ENCODE results near the gene ETV2.
"Not testable (repeated sequence)": the region's sequence is repeated elsewhere in the genome, so short reads cannot be mapped to it uniquely, and the experiment has no call there.

The ETV2 gene

DNA sequence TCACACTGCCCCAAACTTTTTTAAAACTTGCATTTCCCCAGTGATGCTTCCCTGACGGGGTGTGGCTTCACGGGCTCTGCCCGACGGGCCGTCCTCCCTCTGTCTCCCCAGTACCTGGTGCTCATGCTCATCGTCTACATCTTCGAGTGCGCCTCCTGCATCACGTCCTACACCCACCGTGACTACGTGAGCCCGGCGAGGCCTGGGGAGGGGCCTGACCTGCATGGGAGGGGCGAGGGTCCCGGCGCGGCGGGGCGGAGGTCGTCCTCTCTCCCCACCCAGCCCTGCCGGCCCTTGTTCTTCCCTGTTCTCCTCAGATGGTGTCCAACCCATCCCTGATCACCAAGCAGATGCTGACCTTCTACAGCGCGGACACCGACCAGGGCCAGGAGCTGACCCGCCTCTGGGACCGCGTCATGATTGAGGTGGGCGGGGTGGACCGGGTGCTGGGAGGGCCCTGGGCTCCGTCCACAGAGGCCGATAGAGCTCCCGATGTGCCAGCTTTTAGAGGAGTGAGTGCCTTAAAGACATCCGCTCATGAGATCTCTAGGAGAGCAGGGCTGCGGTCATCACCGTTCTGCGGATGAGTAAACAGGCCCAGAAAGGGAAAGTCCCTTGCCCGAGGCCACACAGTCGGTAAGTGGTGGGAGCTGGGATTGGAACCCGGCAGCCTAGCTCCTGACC is 31.7 kb downstream of the ETV2 start:
- in situ Hi-C loops (cut with HindIII; ENCODE audit: low sequenced_read_pairs) = no loop called here
- no peak for DNase-seq (ENCODE audit: low read depth)
- peak overlapping the region; percentile 32 for H3K4me3 ChIP-seq (ENCODE audit: low read depth, low read length)
- TF ChIP-seq, protein P1, sequence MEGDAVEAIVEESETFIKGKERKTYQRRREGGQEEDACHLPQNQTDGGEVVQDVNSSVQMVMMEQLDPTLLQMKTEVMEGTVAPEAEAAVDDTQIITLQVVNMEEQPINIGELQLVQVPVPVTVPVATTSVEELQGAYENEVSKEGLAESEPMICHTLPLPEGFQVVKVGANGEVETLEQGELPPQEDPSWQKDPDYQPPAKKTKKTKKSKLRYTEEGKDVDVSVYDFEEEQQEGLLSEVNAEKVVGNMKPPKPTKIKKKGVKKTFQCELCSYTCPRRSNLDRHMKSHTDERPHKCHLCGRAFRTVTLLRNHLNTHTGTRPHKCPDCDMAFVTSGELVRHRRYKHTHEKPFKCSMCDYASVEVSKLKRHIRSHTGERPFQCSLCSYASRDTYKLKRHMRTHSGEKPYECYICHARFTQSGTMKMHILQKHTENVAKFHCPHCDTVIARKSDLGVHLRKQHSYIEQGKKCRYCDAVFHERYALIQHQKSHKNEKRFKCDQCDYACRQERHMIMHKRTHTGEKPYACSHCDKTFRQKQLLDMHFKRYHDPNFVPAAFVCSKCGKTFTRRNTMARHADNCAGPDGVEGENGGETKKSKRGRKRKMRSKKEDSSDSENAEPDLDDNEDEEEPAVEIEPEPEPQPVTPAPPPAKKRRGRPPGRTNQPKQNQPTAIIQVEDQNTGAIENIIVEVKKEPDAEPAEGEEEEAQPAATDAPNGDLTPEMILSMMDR (IDR thresholded peaks at IDR 0.05; ENCODE audit: low read depth, low read length, missing control alignments) = no peak

DNA sequence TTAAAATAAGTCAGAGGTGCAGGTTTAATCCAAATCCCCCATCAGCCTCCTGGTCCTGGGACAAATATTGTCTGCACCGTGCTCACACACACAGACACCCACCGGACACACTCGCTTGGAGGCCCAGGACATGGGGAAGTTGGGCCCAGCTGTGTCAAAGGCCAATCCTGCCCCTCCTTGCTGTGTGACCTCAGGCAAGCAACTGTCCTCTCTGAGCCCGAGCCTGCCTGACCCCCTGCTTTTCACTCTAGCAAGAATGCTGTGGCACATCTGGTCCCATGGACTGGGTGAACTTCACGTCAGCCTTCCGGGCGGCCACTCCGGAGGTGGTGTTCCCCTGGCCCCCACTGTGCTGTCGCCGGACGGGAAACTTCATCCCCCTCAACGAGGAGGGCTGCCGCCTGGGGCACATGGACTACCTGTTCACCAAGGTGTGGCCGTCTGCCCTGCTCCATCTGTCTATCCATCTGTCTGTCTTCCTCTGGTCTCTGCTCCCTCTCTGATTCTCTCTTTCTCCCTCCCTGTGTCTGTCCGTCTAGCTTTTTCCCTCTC is 34.1 kb downstream of the ETV2 start:
- no peak overlapping the region for H3K4me3 ChIP-seq (ENCODE audit: low read depth, low read length)
- DNase-seq (ENCODE audit: low read depth) = no peak
- TF ChIP-seq, protein P1 (IDR thresholded peaks at IDR 0.05; ENCODE audit: low read depth, low read length, missing control alignments) = no peak
- in situ Hi-C loops (cut with HindIII; ENCODE audit: low sequenced_read_pairs) = no loop called here

DNA sequence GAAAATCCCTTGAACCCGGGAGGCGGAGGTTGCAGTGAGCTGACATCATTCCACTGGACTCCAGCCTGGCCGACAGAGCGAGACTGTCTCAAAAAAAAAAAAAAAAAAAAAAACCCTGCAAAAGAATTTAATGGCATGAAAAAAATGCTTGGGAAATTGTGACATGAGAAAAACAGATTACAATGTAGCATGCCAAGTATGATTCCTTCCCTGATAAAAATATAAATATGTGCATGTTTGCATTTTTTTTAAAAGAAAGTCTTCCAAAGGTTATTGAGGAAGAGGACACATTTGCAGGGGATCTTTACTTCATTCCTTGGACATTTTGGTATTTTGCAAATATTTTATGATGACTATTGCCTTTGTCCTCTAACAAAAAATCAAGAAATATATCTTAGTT is 48.3 kb downstream of the ETV2 start:
- H3K4me3 ChIP-seq (ENCODE audit: low read depth, low read length) = no peak overlapping the region
- TF ChIP-seq, protein P1 (IDR thresholded peaks at IDR 0.05; ENCODE audit: low read depth, low read length, missing control alignments) = no peak
- in situ Hi-C loops (cut with HindIII; ENCODE audit: low sequenced_read_pairs) = no loop called here
- DNase-seq (ENCODE audit: low read depth) = no peak

DNA sequence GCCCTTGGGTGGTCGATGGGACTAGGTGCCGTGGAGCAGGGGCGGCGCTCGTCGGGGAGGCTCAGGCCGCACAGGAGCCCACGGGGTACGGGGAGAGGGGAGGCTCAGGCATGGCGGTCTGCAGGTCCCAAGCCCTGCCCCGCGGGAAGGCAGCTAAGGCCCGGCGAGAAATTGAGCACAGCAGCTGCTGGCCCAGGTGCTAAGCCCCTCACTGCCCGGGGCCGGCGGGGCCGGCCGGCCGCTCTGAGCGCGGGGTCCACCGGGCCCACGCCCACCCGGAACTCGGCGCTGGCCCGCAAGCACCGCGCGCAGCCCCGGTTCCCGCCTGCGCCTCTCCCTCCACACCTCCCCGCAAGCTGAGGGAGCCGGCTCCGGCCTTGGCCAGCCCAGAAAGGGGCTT is 49.6 kb downstream of the ETV2 start:
- H3K4me3 ChIP-seq (ENCODE audit: low read depth, low read length); DNase-seq (ENCODE audit: low read depth); in situ Hi-C loops (cut with HindIII; ENCODE audit: low sequenced_read_pairs): not testable (repeated sequence)

DNA sequence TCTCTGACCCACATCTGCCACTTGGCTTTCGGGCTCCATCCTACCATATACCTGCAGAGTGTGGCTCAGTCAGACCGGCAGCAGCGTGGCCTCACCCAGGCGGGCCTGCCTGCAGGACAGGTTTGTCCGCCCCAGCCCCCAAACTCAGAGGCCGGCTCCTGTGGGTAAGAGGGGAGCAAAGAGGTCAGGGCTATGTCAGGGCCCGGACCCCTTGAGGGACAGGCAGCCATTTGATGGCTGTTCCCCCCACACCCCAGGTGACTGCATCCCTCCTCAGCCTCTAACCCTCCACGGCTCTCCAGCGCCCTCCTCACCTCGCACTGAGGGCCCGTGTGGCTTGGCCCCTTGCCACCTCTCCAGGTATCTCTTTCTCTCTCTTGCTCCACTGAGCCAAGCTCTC is 50.5 kb downstream of the ETV2 start:
- H3K4me3 ChIP-seq (ENCODE audit: low read depth, low read length) = no peak overlapping the region
- TF ChIP-seq, protein P1 (IDR thresholded peaks at IDR 0.05; ENCODE audit: low read depth, low read length, missing control alignments) = no peak
- DNase-seq (ENCODE audit: low read depth) = no peak
- in situ Hi-C loops (cut with HindIII; ENCODE audit: low sequenced_read_pairs) = no loop called here

DNA sequence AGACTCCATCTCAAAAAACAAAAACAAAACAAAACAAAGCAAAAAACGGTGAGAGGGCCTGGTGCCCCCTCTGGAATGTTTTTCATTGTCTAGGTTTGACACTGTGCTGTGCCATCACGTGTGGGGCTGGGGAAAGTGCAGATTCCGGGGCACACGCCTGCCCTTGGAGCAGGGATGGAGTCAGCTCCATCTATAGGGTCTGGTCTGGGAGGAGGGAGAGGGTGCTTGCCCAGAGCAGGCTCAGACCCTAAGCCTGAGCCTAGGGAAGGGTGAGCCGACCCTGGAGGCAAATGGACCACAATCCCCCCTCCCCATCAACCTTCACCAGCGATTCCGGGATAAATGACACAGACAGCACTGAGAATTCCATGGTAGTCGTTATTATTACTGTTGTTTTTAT is 51.9 kb downstream of the ETV2 start:
- in situ Hi-C loops (cut with HindIII; ENCODE audit: low sequenced_read_pairs) = no loop called here
- TF ChIP-seq, protein P1 (IDR thresholded peaks at IDR 0.05; ENCODE audit: low read depth, low read length, missing control alignments) = no peak
- no peak for DNase-seq (ENCODE audit: low read depth)
- no peak overlapping the region for H3K4me3 ChIP-seq (ENCODE audit: low read depth, low read length)

DNA sequence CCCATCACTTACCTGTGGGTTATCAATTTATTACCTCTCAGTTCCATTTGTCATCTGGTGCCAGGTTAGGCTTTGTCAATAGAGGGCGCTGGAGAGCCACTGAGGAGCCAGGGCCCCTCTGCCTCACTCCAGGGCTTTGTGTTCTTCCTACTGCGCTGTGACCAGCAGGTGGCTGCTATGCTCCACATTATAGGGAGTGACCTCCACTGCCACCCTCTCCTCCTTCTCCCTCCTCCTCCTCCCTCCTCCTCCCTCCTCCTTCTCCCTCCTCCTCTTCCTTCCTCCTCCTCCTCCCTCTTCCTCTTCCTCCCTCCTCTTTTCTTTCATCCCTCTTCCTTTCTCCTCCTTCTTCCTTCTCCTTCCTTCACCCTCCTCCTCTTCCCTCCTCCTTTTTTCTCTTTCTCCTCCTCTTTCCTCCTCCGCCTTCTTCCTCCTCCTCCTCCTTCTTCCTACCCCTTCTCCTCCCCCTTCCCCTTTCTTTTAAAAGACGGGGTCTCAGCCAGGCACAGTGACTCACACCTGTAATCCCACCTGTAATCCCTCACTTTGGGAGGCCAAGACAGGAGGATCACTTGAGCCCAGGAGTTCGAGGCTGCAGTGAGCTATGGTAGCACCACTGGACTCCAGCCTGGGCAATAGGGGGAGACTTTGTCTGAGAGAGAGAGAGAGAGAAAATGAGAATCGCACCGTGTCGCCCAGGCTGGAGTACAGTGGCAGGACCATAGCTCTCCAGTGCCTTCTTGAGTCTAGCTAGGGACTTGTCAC is 52.5 kb downstream of the ETV2 start:
- TF ChIP-seq, protein P1 (IDR thresholded peaks at IDR 0.05; ENCODE audit: low read depth, low read length, missing control alignments) = peak; percentile 99
- DNase-seq (ENCODE audit: low read depth) = peak; percentile 56
- in situ Hi-C loops (cut with HindIII; ENCODE audit: low sequenced_read_pairs) = no loop called here
- no peak overlapping the region for H3K4me3 ChIP-seq (ENCODE audit: low read depth, low read length)

Data from astrocyte of the cerebellum (primary cell).